Stimulated activated effector memory CD8-positive, alpha-beta T cell treated with anti-CD3 and anti-CD28 coated beads, Interleukin-12 subunit alpha, Interleukin-12 subunit beta, amount 100 ng/mL, for 72 hours (primary cell): ENCODE measurements around the gene WNT9B.

Experiments used
- ATAC-seq: fragments of 150-1000 bp; cut with Tn5 transposase; 2 replicates; pipeline ENCODE4 v1.10.0; 2021
- DNase-seq, 2 donors: peaks; one replicate each; pipeline ENCODE4 v3.0.0; 2021 to 2022; ENCODE audit warnings: low spot score in 2 of 2
- H3K27ac Mint-ChIP-seq: one replicate; pipeline ENCODE4 v1.8.0; 2022; ENCODE audit warnings: mild to moderate bottlenecking, mixed read lengths
- H3K36me3 Mint-ChIP-seq: one replicate; pipeline ENCODE4 v1.8.0; 2022; ENCODE audit warnings: mild to moderate bottlenecking, mixed read lengths
- H3K4me1 Mint-ChIP-seq: one replicate; pipeline ENCODE4 v1.8.0; 2022; ENCODE audit warnings: mixed read lengths
- H3K4me3 Mint-ChIP-seq: one replicate; pipeline ENCODE4 v1.8.0; 2022; ENCODE audit warnings: mild to moderate bottlenecking, mixed read lengths
- H3K9me3 Mint-ChIP-seq: one replicate; pipeline ENCODE4 v1.8.0; 2022; ENCODE audit warnings: mixed read lengths

Gene WNT9B

GRCh38 chr17:46863383-46864121 is 12.2 kb downstream of the WNT9B start:
- Mint-ChIP-seq H3K4me1 (peaks cover 5% of the 10 kb centered on the region), H3K27ac (no peak overlapping the region), H3K36me3 (no peaks in the 10 kb centered on the region), H3K9me3 (no peaks in the 10 kb centered on the region), H3K4me3 (no peak overlapping the region)
- ATAC-seq (no peak), DNase-seq (no peak)

- Mint-ChIP-seq H3K27ac (no peak overlapping the region), H3K4me3 (no peak overlapping the region), H3K9me3 (no peaks in the 10 kb centered on the region), H3K4me1 (peaks cover 5% of the 10 kb centered on the region), H3K36me3 (no peaks in the 10 kb centered on the region)
- DNase-seq (no peak), ATAC-seq (peak; percentile 45)
Observed at GRCh38 chr17:46865100-46865499, 13.7 kb downstream of the WNT9B start.

GRCh38 chr17:46866325-46866724 is 14.9 kb downstream of the WNT9B start:
- Mint-ChIP-seq H3K36me3 (no peaks in the 10 kb centered on the region), H3K27ac (no peak overlapping the region), H3K4me3 (no peak overlapping the region), H3K4me1 (peaks cover 5% of the 10 kb centered on the region), H3K9me3 (no peaks in the 10 kb centered on the region)
- ATAC-seq, result no peak
- no peak for DNase-seq

GRCh38 chr17:46866747-46867146 is 15.4 kb downstream of the WNT9B start:
- no peaks in the 10 kb centered on the region for H3K36me3 Mint-ChIP-seq
- H3K9me3 Mint-ChIP-seq, result no peaks in the 10 kb centered on the region
- ATAC-seq (no peak), DNase-seq (no peak)
- H3K4me1 Mint-ChIP-seq, result peaks cover 5% of the 10 kb centered on the region
- H3K27ac Mint-ChIP-seq, result no peak overlapping the region
- no peak overlapping the region for H3K4me3 Mint-ChIP-seq

- Mint-ChIP-seq H3K9me3 (no peaks in the 10 kb centered on the region), H3K36me3 (no peaks in the 10 kb centered on the region), H3K4me3 (no peak overlapping the region), H3K27ac (no peak overlapping the region), H3K4me1 (peaks cover 5% of the 10 kb centered on the region)
- DNase-seq (no peak), ATAC-seq (no peak)
Observed at GRCh38 chr17:46868689-46869187, 17.4 kb downstream of the WNT9B start.

- ATAC-seq, result no peak
- Mint-ChIP-seq H3K36me3 (no peaks in the 10 kb centered on the region), H3K27ac (no peak overlapping the region), H3K4me1 (peaks cover 5% of the 10 kb centered on the region), H3K4me3 (no peak overlapping the region), H3K9me3 (no peaks in the 10 kb centered on the region)
- DNase-seq, result no peak
Observed at GRCh38 chr17:46869296-46869695, 17.9 kb downstream of the WNT9B start.

GRCh38 chr17:46869975-46870803 is 18.8 kb downstream of the WNT9B start:
- Mint-ChIP-seq H3K4me1 (peaks cover 2% of the 10 kb centered on the region), H3K27ac (no peak overlapping the region), H3K9me3 (no peaks in the 10 kb centered on the region), H3K4me3 (no peak overlapping the region), H3K36me3 (no peaks in the 10 kb centered on the region)
- ATAC-seq, result peak; percentile 9
- DNase-seq, result no peak

- Mint-ChIP-seq H3K4me1 (no peaks in the 10 kb centered on the region), H3K36me3 (no peaks in the 10 kb centered on the region), H3K27ac (no peak overlapping the region), H3K9me3 (no peaks in the 10 kb centered on the region), H3K4me3 (no peak overlapping the region)
- DNase-seq (no peak), ATAC-seq (no peak)
Observed at GRCh38 chr17:46872421-46872820, 21.0 kb downstream of the WNT9B start.

GRCh38 chr17:46873941-46874645 is 22.7 kb downstream of the WNT9B start:
- ATAC-seq, result no peak
- Mint-ChIP-seq H3K4me1 (peaks cover 5% of the 10 kb centered on the region), H3K27ac (no peak overlapping the region), H3K4me3 (no peak overlapping the region), H3K9me3 (no peaks in the 10 kb centered on the region), H3K36me3 (no peaks in the 10 kb centered on the region)
- no peak for DNase-seq

GRCh38 chr17:46874906-46875305 is 23.5 kb downstream of the WNT9B start:
- DNase-seq (no peak), ATAC-seq (no peak)
- no peak overlapping the region for H3K4me3 Mint-ChIP-seq
- H3K4me1 Mint-ChIP-seq, result peaks cover 5% of the 10 kb centered on the region
- H3K36me3 Mint-ChIP-seq, result no peaks in the 10 kb centered on the region
- H3K9me3 Mint-ChIP-seq, result no peaks in the 10 kb centered on the region
- no peak overlapping the region for H3K27ac Mint-ChIP-seq

GRCh38 chr17:46875849-46876352 is 24.5 kb downstream of the WNT9B start:
- ATAC-seq, result no peak
- DNase-seq, result no peak
- Mint-ChIP-seq H3K27ac (no peak overlapping the region), H3K4me3 (no peak overlapping the region), H3K36me3 (no peaks in the 10 kb centered on the region), H3K4me1 (peaks cover 5% of the 10 kb centered on the region), H3K9me3 (no peaks in the 10 kb centered on the region)

GRCh38 chr17:46876353-46876887 is 25.0 kb downstream of the WNT9B start:
- Mint-ChIP-seq H3K36me3 (no peaks in the 10 kb centered on the region), H3K4me1 (peaks cover 5% of the 10 kb centered on the region), H3K9me3 (no peaks in the 10 kb centered on the region), H3K27ac (no peak overlapping the region), H3K4me3 (no peak overlapping the region)
- no peak for DNase-seq
- ATAC-seq, result no peak

- Mint-ChIP-seq H3K27ac (no peak overlapping the region), H3K36me3 (no peaks in the 10 kb centered on the region), H3K4me1 (peaks cover 5% of the 10 kb centered on the region), H3K9me3 (no peaks in the 10 kb centered on the region), H3K4me3 (no peak overlapping the region)
- DNase-seq (no peak), ATAC-seq (no peak)
Observed at GRCh38 chr17:46876926-46877325, 25.5 kb downstream of the WNT9B start.

- Mint-ChIP-seq H3K9me3 (no peaks in the 10 kb centered on the region), H3K4me1 (peaks cover 5% of the 10 kb centered on the region), H3K4me3 (no peak overlapping the region), H3K36me3 (no peaks in the 10 kb centered on the region), H3K27ac (peak overlapping the region; percentile 36)
- DNase-seq (no peak), ATAC-seq (peak; percentile 60)
Observed at GRCh38 chr17:46877466-46877865, 26.1 kb downstream of the WNT9B start.

GRCh38 chr17:46878055-46878454 is 26.7 kb downstream of the WNT9B start:
- Mint-ChIP-seq H3K27ac (peak overlapping the region; percentile 36), H3K4me3 (no peak overlapping the region), H3K9me3 (no peaks in the 10 kb centered on the region), H3K4me1 (peaks cover 5% of the 10 kb centered on the region), H3K36me3 (no peaks in the 10 kb centered on the region)
- ATAC-seq (no peak), DNase-seq (no peak)
